HG02870 (cell line): ENCODE measurements around the gene ZNF699.
"Not testable (repeated sequence)": the region's sequence is repeated elsewhere in the genome, so short reads cannot be mapped to it uniquely, and the experiment has no call there.

Experiments used
- ATAC-seq: cut with Tn5 transposase; IDR thresholded peaks from one replicate; pipeline ENCODE4 v1.9.1; 2021; ENCODE audit warnings: mild to moderate bottlenecking, moderate library complexity; ENCODE audit not compliant: unreplicated experiment

The ZNF699 gene

GRCh38 chr19:9309139-9309973, at the start of gene ZNF699:
ZNF699 (minus strand) TSS chr19:9309838; CDS start chr19:9305119, 4,719 bp downstream.
- peak; percentile 96 for ATAC-seq

DNA sequence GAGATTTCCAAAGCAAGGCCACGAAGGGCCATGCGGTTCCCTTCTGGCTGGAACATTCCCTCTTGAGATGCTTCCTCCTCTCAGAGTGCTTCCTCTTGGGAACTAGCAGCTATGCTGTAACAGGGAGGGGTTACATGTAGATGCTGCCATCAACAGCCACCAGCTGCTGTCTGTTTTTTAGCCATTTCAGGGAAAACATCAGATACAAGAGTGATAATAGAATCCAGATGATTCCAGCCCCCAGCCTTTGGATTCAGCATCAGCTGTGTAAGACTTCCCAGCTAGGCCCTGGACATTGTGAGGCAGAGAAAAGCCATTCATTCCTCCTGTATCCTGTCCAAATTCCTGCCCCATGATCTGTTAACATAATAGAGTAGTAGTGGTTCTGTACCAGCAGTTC, 45.0 kb upstream of the ZNF699 start:
- ATAC-seq = no peak

DNA sequence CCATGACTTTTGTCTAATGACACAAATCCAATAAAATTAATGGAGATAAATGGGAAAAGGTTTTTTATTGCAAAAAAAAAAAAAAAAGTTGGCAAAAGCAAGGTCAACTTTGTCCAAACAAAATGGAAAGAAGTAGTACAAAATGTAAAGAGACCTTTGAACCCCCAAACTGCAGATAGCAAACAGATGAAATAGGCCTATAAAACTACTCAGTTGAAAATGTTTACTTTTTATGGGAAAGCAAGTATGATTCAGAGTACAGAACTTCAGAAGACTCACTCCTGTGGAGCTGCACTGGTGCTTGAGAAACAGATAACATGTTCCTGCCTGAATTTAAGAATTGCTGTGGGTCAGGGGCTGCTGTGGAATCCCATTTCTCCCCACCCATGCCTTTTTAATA, 43.4 kb upstream of the ZNF699 start:
- ATAC-seq = no peak

DNA sequence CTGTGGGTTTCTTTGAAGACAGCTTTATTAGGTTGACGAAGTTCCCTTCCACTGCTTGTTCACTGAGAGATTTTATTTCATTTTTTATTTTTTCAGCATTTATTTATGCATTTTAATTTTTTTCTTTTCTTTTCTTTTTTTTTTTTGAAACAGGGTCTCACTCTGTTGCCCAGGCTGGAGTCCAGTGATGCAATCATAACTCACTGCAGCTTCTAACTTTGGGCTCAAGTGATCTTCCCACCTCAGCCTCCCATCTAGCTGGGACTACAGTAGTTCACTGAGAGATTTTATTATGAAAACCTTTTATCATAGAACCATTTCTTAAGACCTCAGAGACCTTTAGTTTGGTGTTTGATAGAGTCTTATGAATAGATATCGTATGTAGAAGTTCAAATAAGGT, 42.9 kb upstream of the ZNF699 start:
- ATAC-seq = no peak

DNA sequence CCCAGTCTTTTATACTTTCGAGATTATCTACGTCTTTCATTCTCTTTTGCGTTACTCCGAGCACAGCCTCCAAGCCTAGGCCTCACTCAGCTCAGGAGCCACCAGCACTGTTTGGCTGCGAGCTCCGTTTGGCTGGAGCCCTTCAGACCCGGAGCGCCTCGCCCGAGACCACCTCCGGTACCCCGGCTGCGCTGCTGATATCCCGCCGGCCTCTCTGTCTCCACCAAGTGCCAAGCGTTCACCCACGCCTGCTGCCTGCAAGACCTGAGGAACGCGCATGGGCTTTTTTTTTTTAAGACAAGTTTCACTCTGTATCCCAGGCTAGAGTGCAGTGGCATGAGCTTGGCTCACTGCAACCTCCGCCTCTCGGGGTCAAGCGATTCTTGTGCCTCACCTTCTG, 39.0 kb upstream of the ZNF699 start:
- no peak for ATAC-seq

DNA sequence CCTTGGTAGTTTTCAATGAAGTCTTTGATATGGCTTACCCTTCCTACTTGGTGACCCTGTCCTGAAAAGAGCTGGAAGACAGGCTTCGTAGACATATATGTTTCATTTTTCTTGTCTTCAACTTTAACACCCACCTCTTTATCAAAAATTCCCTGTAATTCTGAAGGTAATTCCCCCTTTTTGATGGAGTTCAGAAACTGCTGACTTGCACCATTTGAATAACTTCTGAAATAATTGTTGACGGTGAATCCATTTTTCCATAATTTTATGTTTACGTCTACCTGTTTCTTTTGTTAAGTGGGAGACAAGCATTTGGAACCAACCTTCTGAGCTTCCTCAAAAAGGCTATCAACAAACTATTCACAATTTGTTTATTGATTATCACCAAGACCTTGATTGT, 38.6 kb upstream of the ZNF699 start:
- no peak for ATAC-seq

GRCh38 chr19:9345005-9345404, 35.4 kb upstream of the ZNF699 start:
- no peak for ATAC-seq

DNA sequence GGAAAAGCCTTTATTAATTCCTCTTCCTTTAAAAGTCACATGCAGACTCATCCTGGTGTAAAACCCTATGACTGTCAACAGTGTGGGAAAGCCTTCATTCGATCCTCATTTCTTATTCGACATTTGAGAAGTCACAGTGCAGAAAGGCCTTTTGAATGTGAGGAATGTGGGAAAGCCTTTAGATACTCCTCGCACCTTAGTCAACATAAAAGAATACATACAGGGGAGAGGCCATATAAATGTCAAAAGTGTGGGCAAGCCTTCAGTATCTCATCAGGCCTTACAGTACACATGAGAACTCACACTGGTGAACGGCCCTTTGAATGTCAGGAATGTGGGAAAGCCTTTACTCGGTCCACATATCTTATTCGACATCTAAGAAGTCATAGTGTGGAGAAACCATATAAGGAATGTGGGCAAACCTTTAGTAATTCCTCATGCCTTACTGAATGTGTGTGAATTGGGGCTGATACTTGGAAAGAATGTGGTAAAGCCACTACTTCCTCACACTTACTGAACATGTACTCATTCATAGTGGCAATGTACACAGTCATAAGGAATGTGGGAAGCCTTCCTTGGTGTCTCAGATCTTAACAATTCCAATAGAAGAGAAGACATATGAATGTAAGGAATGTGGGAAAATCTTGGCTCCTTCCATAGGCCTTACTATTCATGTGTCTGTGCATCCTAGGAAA, 33.1 kb upstream of the ZNF699 start:
- no peak for ATAC-seq

GRCh38 chr19:9329999-9330398, 20.4 kb upstream of the ZNF699 start:
- no peak for ATAC-seq

GRCh38 chr19:9324584-9324962, 14.9 kb upstream of the ZNF699 start:
- ATAC-seq = no peak

DNA sequence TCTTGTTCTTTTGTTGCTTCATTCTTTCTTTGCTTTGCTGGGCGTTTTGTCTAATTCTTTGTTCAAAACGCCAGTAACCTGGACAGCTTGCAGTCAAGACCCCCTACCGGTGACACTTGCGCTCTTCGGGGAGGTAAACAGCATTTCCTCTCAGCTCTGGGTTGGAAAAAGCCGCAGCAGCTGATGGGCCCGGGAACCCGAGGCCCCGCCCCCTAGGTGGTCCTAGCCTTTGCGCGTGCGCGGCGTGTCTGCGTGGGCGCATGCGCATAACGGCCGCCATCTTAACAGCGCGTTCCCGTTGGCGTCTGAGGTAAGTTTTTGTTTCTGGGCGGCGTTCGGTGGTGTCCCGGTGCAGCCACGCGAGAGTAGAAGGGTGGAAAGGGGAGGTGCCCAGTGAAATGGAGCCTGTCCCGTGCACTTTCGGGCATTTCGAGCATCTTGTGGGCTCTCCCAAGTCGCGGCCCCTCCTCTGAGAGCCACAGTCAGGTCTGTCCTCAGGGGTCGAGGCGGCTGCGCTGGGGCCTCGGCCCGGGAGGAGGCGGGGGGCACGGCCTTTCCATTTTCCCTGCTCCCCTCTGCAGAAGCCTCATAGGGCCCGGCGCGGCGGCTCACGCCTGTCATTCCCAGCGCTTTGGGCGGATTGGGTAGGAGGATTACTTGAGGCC, 14.4 kb upstream of the ZNF699 start, which contains the start of gene ZNF559:
Gene ZNF559 (plus strand): TSS at position 261 of the 665 bp plus-strand sequence. CDS start 14,371 bp downstream, outside the sequence.
- ATAC-seq = peak; percentile 94

- ATAC-seq = peak; percentile 24
These were observed 13.9 kb upstream of the ZNF699 start for GRCh38 chr19:9323557-9323918.

- not testable (repeated sequence) for ATAC-seq
These were observed 12.6 kb upstream of the ZNF699 start for GRCh38 chr19:9322201-9322600.

GRCh38 chr19:9321756-9322155, 12.1 kb upstream of the ZNF699 start:
- ATAC-seq = not testable (repeated sequence)

- no peak for ATAC-seq
These were observed 11.7 kb upstream of the ZNF699 start for GRCh38 chr19:9321338-9321737.

GRCh38 chr19:9313756-9314155, 4.1 kb upstream of the ZNF699 start:
- ATAC-seq = no peak

GRCh38 chr19:9309974-9310446, 372 bp upstream of the ZNF699 start:
- peak; percentile 38 for ATAC-seq

- ATAC-seq = no peak
These were observed 1.4 kb downstream of the ZNF699 start for GRCh38 chr19:9308091-9308770.

DNA sequence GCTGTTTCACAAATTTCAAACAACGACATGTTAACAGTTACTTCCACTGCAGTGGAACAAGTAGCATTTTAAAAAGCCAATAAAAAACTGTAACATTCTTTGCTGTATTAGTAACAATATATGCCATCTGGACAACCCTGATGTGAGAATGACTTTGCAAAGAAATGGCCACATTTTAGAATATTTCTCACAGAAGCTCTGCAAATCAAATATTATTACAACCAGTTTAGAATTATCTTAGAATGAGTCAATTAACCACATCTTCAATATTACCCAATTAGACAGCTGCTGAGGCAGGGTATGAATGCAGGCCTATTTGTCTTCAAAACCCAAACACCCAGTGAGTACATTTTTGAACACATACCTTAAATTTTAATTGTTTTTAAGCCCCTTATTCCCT, 3.2 kb downstream of the ZNF699 start:
- ATAC-seq = no peak

- ATAC-seq = no peak
These were observed 13.3 kb downstream of the ZNF699 start for GRCh38 chr19:9296336-9296735.

DNA sequence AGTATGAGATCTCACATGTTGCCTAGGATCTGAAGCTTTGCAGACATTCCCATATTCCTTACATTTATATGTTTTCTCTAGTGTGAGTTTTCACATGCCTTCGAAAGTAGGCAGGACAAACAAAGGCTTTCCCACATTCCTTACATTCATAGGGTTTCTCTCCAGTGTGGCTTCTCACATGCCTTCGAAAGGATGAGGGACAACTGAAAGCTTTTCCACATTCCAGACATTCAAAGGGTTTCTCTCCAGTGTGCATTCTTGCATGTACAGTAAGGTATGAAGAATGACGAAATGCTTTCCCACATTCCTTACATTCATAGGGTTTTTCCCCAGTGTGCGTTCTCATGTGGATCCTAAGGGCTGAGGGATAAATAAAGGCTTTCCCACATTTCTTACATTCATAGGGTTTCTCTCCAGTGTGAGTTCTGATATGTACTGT, 14.2 kb downstream of the ZNF699 start:
- no peak for ATAC-seq
